EL (cell line): ENCODE measurements around the gene CD276.
"Not testable (repeated sequence)": the region's sequence is repeated elsewhere in the genome, so short reads cannot be mapped to it uniquely, and the experiment has no call there.

ENCODE experiments used
- DNase-seq: peaks from one replicate; pipeline ENCODE4 v3.0.0-alpha.2; 2016

The CD276 gene

DNA sequence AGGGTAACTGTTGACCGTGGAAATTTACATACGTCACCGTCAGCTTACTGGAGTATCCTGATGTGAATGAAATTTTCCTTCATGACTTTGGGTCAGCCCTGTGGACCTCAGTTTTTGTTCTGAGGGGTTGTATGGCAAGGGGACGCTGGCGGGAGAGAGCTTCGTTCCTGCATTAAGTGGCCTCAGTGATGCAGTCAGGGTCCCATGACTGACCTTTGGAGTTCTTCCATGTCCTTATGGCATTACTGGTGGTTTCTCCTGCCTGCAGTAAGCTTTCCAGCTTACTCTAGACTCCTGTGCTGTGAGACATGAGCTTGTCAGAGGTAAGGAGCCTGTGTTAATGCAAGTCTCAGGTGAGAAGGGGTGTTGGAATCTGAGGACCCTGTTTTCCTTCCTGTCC is 1.8 kb downstream of the CD276 start:
- DNase-seq, result no peak

DNA sequence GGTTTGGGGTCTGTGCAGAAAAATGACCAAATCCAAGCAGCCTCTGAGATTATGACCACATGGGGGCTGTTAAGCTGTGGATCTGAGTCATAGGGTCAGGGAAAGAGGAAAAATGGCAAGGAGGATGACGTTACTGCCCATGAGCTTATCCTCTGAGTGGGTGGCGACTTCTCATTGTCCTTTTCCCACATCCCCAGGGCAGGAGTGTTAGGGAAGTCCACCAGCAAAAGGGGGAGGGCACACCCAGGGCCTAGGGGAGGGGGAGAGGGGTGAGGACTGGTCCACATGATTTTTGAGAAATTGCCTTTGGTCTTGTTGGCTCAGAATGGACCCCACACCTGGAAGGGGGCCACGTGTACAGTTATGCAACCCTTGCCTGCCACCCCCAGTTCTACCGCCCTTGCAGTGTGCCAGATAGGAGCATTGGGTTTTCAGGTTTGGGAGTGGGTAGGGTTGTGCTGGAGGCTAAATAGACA is 2.6 kb downstream of the CD276 start:
- DNase-seq, result peak; percentile 93

DNA sequence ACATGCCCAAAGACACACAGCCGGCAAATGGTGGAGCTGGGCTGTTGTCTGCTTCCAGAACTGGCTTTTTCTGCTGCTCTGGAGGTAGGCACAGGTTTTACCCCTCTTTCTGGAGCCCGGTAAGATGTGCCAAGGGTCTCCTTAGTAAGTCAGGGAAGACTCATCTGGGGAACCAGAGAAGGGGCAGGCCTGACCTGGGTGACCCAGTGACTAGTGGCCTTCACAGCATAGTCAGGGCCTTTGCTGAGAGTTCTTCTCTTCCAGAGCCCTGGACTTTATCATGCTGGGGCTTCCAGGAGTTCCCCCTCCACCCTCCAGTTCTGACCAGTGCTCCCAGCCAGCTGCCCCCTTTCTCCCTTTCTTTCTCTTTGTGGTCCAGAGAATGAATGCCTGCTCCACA is 3.2 kb downstream of the CD276 start:
- no peak for DNase-seq

DNA sequence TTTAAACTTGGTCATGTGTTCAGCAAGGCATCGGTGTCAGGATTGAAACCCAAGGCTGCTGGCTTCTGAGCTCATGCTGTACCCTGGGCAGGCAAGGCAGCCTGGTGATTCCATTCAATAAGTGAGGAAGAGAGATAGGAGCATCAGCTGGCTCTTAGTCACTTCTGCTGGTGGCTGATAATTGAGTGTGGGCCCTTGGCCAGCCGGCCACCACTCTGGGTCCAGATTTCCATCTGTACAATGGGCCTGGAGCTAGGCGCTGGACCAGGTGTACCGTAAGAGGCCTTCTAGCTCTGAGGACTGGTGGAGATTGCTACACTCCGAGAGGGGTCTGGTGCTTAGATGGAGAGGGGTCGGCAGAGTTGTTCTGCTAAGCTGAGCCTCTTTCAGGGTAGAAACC is 4.3 kb downstream of the CD276 start:
- peak; percentile 27 for DNase-seq

DNA sequence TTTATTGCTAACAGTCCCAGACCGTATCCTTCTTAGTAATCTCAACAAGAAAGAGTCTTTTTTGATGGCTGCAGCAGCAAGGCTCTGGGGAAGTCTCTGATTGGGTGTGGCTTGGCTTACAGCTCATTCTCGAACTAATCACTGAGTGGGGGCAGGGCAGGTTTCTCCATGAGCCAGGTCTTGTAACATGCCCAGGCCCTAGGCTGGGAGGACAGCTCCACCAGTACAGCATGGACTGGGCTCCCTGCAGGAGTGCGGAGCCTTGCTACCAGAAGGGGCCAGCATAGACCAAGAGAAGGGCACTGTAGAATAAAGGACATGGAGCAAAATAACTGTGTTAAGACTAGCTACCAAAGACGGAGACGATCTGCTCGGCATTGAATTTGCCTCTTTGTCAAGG is 7.2 kb downstream of the CD276 start:
- peak; percentile 59 for DNase-seq

DNA sequence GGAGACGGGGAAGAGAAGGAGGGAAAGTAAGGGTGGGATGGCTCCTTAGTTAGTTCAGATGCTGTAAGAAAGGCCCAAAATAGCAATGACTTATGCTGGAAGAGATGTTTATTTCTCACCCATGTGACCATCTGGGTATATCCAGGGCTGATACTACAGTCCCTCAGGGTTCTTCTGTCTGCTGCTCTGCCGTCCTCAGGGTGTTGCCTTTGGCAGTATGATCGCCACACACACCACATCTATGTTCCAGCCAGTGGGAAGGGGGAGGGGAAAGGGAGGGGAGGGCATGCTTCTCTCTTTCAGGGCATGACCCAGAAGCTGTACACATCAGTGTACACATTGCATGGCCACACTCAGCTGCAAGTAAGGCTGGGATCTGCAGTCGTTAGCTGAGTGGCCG is 10.2 kb downstream of the CD276 start:
- no peak for DNase-seq

DNA sequence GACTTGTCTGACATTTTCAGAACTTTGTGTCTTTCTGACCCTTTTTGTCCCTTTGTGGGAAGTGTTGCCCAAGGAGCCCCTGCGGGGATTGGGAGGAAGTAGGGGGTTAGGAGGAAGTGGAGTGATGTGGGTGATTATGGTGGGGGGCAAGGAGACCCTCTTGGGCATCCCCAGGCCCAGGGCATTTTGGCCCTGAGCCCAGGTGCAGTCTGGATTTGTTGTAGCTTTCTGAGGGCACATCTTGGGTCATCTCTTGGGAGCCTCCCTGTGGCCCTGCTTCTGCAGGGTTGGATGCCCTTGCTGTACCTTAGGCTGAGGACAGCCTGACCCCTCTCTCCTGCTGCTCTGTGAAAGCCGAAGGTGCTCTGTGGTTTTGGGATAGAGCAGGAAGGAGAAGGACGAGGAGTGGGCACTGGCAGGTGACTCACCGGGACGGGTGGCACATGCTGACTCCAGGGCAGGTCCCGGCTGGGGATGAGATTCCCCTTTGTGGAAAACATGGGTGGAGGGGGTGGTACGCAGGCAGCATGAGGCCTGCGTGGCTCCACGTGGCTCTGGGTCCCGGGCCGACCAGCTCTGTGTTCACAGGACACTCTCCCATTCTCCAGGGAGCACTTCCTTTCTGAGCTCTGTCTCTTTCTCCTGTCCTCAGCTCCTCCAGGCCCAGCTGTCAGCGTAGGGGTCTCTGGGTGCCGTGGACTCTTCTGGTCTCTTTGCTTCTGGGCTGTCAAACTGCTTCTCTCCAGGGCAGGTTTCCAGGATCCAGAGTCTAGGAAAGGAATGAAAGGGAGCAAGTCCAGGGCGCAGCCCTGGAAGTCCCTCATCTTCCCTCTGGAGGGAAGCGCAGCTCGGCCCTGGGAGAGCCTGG is 11.8 kb downstream of the CD276 start:
- DNase-seq, result no peak

DNA sequence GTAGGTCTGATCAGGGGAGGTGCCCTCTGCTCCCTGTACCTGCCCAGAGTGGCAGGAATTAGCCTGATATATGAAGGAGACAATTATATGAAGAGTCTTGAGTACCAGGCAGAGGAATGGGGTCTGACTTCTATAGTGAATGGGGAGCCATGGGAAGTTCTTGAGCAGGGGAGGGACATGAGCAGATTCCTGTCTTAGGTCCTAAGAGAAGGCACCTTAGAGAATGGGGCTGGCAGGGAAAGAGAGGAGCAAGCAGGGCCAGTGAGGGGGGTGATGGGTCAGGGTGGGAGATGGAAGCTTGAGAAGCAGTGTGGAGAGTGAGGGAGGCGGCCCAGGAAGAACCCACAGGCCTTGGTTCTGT is 12.4 kb downstream of the CD276 start:
- no peak for DNase-seq

DNA sequence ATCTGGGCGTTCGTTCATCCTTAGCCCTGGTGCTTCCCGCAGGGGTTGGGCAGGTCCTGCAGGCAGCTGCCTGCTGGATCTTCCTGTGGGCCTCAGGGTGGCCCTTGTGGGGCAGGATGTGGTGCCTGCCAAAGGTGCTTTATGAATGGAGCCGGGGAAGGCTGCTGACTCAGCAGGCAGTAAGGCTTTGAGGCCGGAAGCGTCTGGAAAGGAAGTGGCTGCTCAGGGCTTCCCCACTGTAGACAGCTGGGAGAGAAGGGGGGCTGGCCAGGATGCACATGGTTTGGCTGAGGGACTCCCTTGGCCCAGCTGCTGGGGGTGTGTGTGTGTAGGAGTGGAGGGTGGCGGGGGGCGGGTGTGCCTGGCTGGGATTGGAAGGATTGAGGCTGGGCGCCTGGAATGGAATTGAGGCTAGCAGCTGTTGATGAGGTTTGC is 12.9 kb downstream of the CD276 start:
- DNase-seq, result peak; percentile 94

DNA sequence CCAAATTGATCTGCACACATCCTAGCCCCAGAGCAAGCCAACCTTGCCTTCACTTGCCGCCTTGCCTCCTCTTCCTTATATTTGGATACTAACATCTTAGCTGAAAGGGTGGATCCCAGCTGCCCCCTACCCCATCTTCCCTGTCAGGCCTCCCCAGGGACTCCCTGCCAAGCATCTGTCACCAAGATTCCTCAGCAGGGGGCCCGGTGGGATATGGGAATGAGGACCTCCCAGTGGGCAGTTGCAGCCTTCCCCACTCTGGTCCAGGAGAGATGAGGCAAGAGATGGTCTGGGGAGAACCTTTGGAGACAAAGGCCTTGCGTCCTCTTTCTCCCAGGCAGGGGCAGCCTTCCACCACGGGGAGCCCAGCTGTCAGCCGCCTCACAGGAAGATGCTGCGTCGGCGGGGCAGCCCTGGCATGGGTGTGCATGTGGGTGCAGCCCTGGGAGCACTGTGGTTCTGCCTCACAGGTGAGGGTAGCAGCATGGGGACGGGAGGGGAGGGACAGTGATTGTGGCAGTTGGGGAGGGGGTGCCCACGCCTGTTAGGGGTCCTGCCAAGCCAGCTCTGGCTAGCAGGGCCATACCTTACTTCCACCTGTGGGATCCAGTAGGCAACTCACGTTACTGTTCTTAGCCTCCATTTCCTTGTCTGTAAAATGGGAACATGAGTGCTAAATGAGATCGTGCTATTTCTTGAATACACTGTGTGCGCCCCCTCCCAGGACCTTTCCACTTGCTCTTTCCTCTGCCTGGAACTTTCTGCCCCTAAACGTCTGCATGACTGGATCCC is 15.3 kb downstream of the CD276 start:
- no peak for DNase-seq

DNA sequence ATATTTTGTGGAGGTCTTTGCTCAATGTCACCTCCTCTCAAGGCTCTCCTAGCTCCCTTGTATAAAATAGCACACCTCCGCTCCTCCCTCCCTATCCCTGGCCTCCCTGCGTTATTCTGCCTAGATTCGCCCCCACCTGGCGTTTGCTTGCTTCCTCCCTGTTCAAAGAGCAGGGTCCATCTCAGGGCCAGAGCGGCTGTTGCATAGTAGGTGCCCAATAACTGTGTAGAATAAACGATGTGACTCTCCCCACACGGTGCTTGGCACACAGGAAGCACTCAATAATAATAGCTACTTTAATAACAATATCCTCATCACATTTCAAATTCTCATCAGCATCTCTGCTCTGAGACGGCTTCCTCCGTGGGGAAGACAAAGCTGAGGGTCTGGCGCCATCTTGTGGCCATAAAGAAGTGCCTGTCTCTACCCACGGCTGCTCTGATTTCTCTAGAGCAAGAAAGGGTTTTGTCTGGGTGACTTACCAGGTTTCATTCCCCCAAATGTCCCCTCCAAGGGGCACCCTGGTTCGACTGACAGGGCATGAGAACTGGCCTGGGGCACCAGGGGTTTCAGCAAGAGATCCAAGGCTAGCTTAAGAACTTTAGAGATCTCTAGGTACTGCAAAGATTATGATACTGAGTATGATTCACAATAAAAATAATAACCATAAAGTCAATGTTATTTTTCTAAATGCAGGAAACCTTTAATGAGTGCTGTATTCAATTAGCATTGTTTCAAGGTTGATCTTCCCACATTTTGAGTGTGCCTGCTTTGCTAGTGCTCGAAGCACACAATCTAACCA is 16.1 kb downstream of the CD276 start:
- DNase-seq, result peak; percentile 75

DNA sequence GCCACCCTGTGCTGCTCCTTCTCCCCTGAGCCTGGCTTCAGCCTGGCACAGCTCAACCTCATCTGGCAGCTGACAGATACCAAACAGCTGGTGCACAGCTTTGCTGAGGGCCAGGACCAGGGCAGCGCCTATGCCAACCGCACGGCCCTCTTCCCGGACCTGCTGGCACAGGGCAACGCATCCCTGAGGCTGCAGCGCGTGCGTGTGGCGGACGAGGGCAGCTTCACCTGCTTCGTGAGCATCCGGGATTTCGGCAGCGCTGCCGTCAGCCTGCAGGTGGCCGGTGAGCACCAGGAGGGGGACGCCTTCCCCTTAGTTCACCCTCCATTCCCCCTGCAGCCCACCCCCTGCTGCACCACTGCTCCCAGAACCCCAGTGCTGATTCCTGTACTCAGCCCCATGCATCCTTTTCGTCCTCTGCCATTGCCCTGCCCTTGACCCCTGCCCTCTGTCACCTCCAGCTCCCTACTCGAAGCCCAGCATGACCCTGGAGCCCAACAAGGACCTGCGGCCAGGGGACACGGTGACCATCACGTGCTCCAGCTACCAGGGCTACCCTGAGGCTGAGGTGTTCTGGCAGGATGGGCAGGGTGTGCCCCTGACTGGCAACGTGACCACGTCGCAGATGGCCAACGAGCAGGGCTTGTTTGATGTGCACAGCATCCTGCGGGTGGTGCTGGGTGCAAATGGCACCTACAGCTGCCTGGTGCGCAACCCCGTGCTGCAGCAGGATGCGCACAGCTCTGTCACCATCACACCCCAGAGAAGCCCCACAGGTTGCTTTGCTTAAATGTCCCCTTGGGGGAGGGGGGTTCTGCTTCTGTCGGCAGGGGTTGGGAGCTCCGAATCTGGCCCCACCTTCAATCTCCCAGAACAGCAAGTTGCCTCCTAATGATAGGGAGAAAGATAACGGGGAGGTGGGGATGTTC is 18.4 kb downstream of the CD276 start:
- DNase-seq, result not testable (repeated sequence)

DNA sequence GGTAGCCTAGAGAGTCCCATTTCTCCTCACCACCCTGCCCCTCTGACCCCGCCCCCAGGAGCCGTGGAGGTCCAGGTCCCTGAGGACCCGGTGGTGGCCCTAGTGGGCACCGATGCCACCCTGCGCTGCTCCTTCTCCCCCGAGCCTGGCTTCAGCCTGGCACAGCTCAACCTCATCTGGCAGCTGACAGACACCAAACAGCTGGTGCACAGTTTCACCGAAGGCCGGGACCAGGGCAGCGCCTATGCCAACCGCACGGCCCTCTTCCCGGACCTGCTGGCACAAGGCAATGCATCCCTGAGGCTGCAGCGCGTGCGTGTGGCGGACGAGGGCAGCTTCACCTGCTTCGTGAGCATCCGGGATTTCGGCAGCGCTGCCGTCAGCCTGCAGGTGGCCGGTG is 19.4 kb downstream of the CD276 start:
- DNase-seq, result not testable (repeated sequence)

DNA sequence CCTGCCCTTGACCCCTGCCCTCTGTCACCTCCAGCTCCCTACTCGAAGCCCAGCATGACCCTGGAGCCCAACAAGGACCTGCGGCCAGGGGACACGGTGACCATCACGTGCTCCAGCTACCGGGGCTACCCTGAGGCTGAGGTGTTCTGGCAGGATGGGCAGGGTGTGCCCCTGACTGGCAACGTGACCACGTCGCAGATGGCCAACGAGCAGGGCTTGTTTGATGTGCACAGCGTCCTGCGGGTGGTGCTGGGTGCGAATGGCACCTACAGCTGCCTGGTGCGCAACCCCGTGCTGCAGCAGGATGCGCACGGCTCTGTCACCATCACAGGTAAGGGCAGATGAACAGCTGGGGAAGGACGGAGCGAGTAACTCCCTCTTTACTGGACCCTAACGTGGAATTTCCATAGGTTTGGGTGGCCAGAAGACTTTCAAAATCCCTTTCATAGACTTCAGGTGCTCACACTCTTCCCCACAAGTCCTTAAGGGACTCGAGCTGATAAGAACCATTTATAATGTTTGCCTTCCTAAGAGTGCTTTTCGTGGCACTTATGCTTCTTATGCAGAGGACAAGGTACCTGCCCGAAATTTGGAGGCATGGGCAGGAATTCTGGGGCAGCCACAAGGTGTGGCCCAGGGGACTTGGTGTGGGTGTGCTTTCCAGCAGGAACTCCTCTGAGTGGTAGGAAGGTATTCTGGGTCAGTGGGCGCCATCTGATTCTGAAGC is 20.1 kb downstream of the CD276 start:
- DNase-seq, result not testable (repeated sequence)

DNA sequence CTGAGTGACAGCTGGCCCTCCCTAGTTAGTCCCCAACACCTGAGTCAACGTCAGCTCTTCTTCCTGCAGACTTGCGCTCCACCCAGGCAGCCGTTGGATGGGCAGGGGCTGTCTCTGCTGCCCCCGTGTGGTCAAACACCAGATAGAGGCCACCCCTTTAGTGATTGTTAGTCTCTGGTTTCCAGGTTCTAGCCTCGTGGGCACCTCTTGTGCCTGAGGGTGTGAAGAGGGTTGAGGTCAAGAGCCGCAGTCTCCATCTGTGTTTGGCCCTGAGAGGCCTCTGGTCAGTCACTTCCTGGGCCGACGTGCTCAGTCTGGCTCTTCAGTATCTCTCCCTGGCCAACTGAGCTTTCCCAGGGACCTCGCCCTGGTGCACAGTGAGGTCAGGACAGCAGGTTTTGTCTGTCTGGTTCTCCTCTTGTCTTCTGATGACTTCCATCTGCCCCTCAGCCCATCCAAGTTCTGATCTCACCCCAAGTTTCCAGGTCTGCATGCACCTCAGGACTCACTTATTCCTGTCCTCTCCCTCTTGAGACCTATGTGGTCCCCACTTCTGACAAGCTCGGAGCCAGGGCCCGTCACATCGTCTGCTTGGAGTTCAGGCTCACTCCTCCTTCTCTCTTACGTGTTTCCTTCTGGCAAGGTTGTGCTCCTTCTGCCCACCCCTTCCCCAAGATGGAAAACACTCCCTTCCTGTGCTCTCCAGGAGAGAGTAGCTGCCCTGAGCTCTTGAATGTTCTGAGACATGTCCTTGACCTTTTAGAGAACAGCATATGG is 20.9 kb downstream of the CD276 start:
- DNase-seq, result peak; percentile 50

DNA sequence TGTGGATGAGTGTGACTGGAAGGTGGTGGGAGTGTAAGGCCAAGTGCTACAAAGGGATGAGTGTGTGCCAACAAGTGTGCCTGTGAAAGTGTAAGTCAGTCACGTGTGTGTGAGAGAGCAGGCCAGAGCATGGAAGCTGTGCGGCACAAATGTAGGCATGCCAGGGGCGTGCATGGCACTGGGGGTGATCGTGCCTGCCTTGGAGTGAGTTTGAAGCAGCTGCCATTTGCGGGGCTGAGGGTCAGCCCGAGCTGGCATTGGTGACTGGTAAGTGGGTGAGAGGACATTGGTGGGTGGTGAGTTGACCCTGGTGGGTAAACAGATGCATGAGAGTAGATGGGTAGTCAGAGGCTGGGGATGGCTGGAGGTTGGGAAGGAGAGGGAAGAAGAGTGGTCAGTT is 24.5 kb downstream of the CD276 start:
- no peak for DNase-seq

DNA sequence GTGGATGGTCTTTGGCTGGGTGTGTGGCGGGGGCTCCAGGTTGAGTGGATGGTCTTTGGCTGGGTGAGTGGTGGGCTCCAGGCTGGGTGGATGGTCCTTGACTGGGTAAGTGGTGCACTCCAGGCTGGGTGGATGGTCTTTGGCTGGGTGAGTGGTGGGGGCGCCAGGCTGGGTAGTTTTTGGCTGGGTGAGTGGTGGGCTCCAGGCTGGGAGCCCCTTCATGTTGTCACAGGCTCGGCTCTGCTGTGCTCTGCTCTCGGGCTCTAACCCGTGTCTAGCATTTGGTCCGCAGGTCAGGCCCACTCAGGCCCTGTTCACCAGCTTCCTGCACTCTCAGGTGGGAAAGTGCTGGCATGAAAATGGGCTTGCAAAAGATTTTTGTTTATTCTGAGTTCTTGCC is 25.1 kb downstream of the CD276 start:
- DNase-seq, result no peak

DNA sequence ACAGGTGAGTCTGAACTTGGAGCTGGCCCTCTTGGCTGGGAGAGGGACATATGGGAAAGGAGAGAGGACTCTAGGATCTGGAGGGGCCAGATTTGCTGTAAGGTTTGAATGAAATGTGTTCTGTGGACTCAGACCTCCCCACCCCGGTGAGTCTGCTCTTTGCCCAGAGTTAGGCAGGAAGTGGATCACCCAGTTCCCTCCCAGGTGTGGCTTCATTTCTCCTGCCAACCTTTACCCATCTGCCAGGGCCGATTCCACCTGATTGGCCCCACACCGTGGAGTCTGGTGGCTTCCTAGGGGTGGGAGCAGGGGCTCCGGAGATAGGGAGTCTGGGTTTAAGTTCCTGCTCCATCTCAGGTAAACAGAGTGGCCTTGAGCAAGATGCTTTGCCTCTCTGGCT is 25.5 kb downstream of the CD276 start:
- DNase-seq, result no peak

DNA sequence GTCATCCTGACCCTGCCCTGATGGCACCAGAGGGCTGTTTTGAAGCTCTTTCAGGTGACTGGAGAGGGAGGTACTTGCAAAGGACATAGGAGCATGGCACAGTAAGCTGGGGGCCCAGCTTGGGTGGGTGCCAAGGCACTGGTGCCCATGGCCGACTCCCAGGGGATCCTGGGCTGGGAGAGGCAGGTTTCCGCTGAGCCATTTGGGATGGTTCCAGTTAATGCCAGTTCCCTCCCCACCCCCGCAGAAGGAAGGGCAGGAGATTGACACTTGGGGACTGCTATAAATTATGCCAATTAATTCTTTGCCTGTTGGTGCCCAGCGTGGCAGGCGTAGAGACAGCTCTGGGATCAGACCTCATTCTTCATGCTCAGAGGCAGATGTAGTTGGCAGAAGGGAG is 26.1 kb downstream of the CD276 start:
- no peak for DNase-seq

DNA sequence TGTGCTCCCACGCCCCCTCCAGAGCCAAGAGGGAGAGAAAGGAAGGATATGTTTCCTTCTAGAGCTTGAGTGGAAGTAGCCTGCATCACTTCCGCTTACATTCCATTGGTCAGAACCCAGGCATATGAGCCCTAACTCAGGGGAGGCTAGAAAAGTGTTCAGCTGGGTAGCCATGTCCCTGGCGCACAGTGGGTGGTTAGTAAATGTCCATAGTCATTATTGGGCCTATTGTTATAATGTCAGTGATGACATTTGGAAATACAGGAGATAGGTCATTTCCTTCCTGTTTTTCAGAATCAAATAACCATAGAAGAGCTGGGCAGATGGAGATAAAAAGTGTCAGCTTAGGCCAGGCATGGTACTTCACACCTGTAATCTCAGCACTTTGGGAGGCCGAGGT is 27.3 kb downstream of the CD276 start:
- no peak for DNase-seq

DNA sequence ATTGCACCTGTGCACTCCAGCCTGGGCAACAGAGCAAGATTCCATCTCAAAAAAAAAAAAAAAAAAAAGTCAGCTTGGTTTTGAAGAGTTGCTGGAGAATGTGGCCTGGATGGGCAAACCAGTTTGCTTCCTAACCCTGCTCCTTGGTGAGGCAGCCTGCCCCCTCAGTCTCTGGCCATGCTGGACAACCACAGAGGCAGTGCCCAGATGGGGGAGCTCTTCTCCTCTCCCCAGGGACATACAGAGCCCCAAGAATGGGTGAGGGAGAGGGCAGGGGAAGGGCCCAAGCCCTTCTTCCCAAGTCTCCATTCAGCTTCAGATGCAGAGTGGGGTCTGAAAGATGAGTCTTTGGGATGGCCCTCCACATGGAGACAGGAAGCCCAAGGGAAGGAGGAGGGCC is 27.9 kb downstream of the CD276 start:
- no peak for DNase-seq
